ENCODE data around the gene TTC21A. TPM values are rescaled to one million over a fixed set of nuclear protein-coding genes. Genes with fewer than 3 reads are reported as not detected.

The TTC21A gene
- total and polyA plus RNA-seq, 7 donors: 0.52 to 1.2 (median 0.92) TPM

- 61 to 67% (median 65%) methylated on average over 5 of the region's 5 CpGs for WGBS, 3 donors
- no peaks in the 10 kb centered on the region for H3K36me3 ChIP-seq (ENCODE audit: insufficient read depth in 1 of 2, low read depth in 1 of 2)
- intact Hi-C loops (cut with DNase I): no loop called here
Observed at GRCh38 chr3:39158148-39158715, 50.8 kb downstream of the TTC21A start.

DNA sequence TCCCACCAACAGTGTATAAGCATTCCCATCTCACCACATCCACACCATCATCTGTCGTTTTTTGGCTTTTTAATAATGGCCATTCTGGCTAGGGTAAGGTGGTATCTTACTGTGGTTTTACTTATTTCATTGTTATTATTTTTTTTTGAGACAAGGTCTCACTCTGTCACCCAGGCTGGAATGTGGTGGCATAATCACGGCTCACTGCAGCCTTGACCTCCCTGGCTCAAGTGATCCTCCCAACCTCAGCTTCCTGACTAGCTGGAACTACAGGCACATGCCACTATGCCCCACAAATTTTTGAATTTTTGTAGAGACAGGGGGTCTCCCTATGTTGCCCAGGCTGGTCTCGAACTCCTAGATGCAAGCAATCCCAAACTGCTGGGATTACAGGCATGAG, 56.9 kb downstream of the TTC21A start:
- no peaks in the 10 kb centered on the region for H3K27me3 ChIP-seq (ENCODE audit: insufficient read depth in 3 of 3, low read length in 2 of 3)
- TF ChIP-seq, protein P1, sequence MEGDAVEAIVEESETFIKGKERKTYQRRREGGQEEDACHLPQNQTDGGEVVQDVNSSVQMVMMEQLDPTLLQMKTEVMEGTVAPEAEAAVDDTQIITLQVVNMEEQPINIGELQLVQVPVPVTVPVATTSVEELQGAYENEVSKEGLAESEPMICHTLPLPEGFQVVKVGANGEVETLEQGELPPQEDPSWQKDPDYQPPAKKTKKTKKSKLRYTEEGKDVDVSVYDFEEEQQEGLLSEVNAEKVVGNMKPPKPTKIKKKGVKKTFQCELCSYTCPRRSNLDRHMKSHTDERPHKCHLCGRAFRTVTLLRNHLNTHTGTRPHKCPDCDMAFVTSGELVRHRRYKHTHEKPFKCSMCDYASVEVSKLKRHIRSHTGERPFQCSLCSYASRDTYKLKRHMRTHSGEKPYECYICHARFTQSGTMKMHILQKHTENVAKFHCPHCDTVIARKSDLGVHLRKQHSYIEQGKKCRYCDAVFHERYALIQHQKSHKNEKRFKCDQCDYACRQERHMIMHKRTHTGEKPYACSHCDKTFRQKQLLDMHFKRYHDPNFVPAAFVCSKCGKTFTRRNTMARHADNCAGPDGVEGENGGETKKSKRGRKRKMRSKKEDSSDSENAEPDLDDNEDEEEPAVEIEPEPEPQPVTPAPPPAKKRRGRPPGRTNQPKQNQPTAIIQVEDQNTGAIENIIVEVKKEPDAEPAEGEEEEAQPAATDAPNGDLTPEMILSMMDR (IDR thresholded peaks at IDR 0.05): no peak
- ATAC-seq (no peak), DNase-seq (no peak)
- H3K4me1 ChIP-seq: peaks cover 16% of the 10 kb centered on the region
- no peaks in the 10 kb centered on the region for H3K9me3 ChIP-seq
- 92 to 98% (median 92%) methylated on average over 3 of the region's 3 CpGs for WGBS, 3 donors
- H3K4me3 ChIP-seq: no peak overlapping the region
- no peak overlapping the region for H3K27ac ChIP-seq
- no peaks in the 10 kb centered on the region for H3K36me3 ChIP-seq (ENCODE audit: insufficient read depth in 1 of 2, low read depth in 1 of 2)
- intact Hi-C loops (cut with DNase I): no loop called here

More at GRCh38 chr3:39158148-39158715, 50.8 kb downstream of the TTC21A start:
- no peaks in the 10 kb centered on the region for H3K9me3 ChIP-seq
- TF ChIP-seq, protein P1 (IDR thresholded peaks at IDR 0.05): no peak
- no peak overlapping the region for H3K4me3 ChIP-seq
- H3K4me1 ChIP-seq: peaks cover 6% of the 10 kb centered on the region
- no peaks in the 10 kb centered on the region for H3K27me3 ChIP-seq (ENCODE audit: insufficient read depth in 3 of 3, low read length in 2 of 3)
- ATAC-seq: no peak
- no peak overlapping the region for H3K27ac ChIP-seq
- DNase-seq: no peak

- no peaks in the 10 kb centered on the region for H3K27me3 ChIP-seq (ENCODE audit: insufficient read depth in 3 of 3, low read length in 2 of 3)
- intact Hi-C loops (cut with DNase I): no loop called here
- ATAC-seq: no peak
- 26 to 45% (median 34%) methylated on average over 1 of the region's 1 CpG for WGBS, 3 donors
- H3K4me1 ChIP-seq: peaks cover 16% of the 10 kb centered on the region
- TF ChIP-seq, protein P1 (IDR thresholded peaks at IDR 0.05): no peak
- no peak overlapping the region for H3K27ac ChIP-seq
- no peak for DNase-seq
- no peaks in the 10 kb centered on the region for H3K9me3 ChIP-seq
- H3K36me3 ChIP-seq (ENCODE audit: insufficient read depth in 1 of 2, low read depth in 1 of 2): no peaks in the 10 kb centered on the region
- H3K4me3 ChIP-seq: no peak overlapping the region
Observed at GRCh38 chr3:39165518-39165917, 58.0 kb downstream of the TTC21A start.

DNA sequence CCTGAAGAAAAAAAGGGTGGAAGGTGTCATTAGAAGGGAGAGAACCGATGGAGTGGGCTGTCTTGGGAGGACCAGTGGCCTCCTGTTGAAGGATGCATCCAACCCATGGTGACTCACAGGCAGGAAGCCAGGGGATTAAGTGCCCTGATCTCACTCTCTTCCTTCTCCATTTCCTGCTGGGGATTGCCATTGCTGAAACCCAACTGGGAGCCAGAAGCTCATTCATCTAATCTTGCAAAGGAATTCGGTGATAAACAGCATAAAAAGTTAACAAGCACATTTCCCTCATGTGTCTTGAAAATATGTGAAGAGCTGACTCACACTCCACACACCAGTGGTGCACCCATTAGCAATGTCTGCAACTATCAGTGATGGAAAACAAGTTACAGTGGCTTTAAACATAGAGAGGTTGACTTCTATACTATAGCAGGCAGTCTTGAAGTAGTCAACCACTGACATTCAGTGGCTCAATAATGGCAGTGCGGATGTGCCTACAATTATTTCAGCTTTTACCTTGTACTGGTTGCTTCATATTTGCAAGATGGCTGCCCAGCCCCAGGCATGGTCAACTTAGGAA, 58.7 kb downstream of the TTC21A start:
- Histone ChIP-seq H3K36me3 (ENCODE audit: insufficient read depth in 1 of 2, low read depth in 1 of 2) (no peaks in the 10 kb centered on the region), H3K9me3 (no peaks in the 10 kb centered on the region), H3K27me3 (ENCODE audit: insufficient read depth in 3 of 3, low read length in 2 of 3) (no peaks in the 10 kb centered on the region), H3K27ac (peak overlapping the region; percentile 51), H3K4me1 (peaks cover 16% of the 10 kb centered on the region), H3K4me3 (no peak overlapping the region)
- ATAC-seq (peak; percentile 63 to 78 (median 71)), DNase-seq (no peak)
- TF ChIP-seq, protein P1 (IDR thresholded peaks at IDR 0.05): no peak
- 41 to 57% (median 49%) methylated on average over 3 of the region's 3 CpGs for WGBS, 3 donors
- intact Hi-C loops (cut with DNase I): no loop called here

Data from psoas muscle (tissue), 8 donors.